Measurements from ENCODE around the gene ARF6. TPM values are rescaled to one million over a fixed set of nuclear protein-coding genes. Genes with fewer than 3 reads are reported as not detected.

The ARF6 gene
- total and polyA plus RNA-seq, 4 donors = 20.3 to 56.2 (median 24.5) TPM

- 97% methylated on average over 2 of the region's 2 CpGs for WGBS
These were observed 37.8 kb downstream of the ARF6 start for GRCh38 chr14:49930720-49931119.

GRCh38 chr14:49931523-49931922 is 38.6 kb downstream of the ARF6 start:
- Histone ChIP-seq H3K9me3 (ENCODE audit: control insufficient read depth in 4 of 4, low read length in 3 of 4) (no peaks in the 10 kb centered on the region), H3K27me3 (ENCODE audit: control insufficient read depth in 4 of 4, insufficient read depth in 4 of 4, low read length in 3 of 4) (no peaks in the 10 kb centered on the region), H3K4me1 (ENCODE audit: control insufficient read depth in 4 of 4, insufficient read depth in 4 of 4, low read length in 3 of 4) (peaks cover 0 to 5% (median 1%) of the 10 kb centered on the region in 4 donors), H3K9ac (ENCODE audit: low read depth in 1 of 2, low read length in 2 of 2) (no peak overlapping the region), H3K36me3 (ENCODE audit: control insufficient read depth in 4 of 4, insufficient read depth in 3 of 4, low read depth in 1 of 4, low read length in 3 of 4) (no peaks in the 10 kb centered on the region), H3K27ac (ENCODE audit: low read depth in 1 of 2, low read length in 2 of 2) (no peak overlapping the region), H3K4me3 (ENCODE audit: low read depth in 1 of 3, low read length in 3 of 3) (no peak overlapping the region)
- no peak for TF ChIP-seq FOXA1 (IDR thresholded peaks at IDR 0.05)
- no peak for TF ChIP-seq CTCF (IDR thresholded peaks at IDR 0.05; ENCODE audit: low read depth, low read length, missing input control)
- TF ChIP-seq EGR1 (IDR thresholded peaks at IDR 0.05; ENCODE audit: low read depth in 2 of 2) = no peak
- TF ChIP-seq YY1 (IDR thresholded peaks at IDR 0.05) = no peak
- no peak for TF ChIP-seq RXRA (IDR thresholded peaks at IDR 0.05)
- no peak for TF ChIP-seq RAD21 (IDR thresholded peaks at IDR 0.05)
- TF ChIP-seq FOXA2 (IDR thresholded peaks at IDR 0.05) = no peak
- TF ChIP-seq JUND (IDR thresholded peaks at IDR 0.05) = no peak
- no peak for TF ChIP-seq HNF4A (conservative IDR thresholded peaks at IDR 0.05)
- TF ChIP-seq HNF4G (IDR thresholded peaks at IDR 0.05) = no peak
- TF ChIP-seq ATF3 (IDR thresholded peaks at IDR 0.05) = no peak
- TF ChIP-seq GABPA (IDR thresholded peaks at IDR 0.05 in 1 of 2, conservative IDR thresholded peaks at IDR 0.05 in 1 of 2) = no peak
- no peak for TF ChIP-seq TAF1 (conservative IDR thresholded peaks at IDR 0.05)
- TF ChIP-seq NR2F2 (IDR thresholded peaks at IDR 0.05) = no peak
- no peak for TF ChIP-seq SP1 (IDR thresholded peaks at IDR 0.05)
- TF ChIP-seq MAX (IDR thresholded peaks at IDR 0.05) = no peak
- DNase-seq (ENCODE audit: low spot score) = no peak
- 93% methylated on average over 3 of the region's 3 CpGs for WGBS

More at GRCh38 chr14:49930720-49931119, 37.8 kb downstream of the ARF6 start:
- Histone ChIP-seq H3K9me3 (ENCODE audit: control insufficient read depth in 4 of 4, low read length in 3 of 4) (no peaks in the 10 kb centered on the region), H3K4me3 (ENCODE audit: low read depth in 1 of 3, low read length in 3 of 3) (no peak overlapping the region), H3K27me3 (ENCODE audit: control insufficient read depth in 4 of 4, insufficient read depth in 4 of 4, low read length in 3 of 4) (no peaks in the 10 kb centered on the region), H3K27ac (ENCODE audit: low read depth in 1 of 2, low read length in 2 of 2) (no peak overlapping the region), H3K36me3 (ENCODE audit: control insufficient read depth in 4 of 4, insufficient read depth in 3 of 4, low read depth in 1 of 4, low read length in 3 of 4) (no peaks in the 10 kb centered on the region), H3K9ac (ENCODE audit: low read depth in 1 of 2, low read length in 2 of 2) (no peak overlapping the region), H3K4me1 (ENCODE audit: control insufficient read depth in 4 of 4, insufficient read depth in 4 of 4, low read length in 3 of 4) (peaks cover 0 to 5% (median 1%) of the 10 kb centered on the region in 4 donors)
- TF ChIP-seq EGR1 (IDR thresholded peaks at IDR 0.05; ENCODE audit: low read depth in 2 of 2) = no peak
- no peak for TF ChIP-seq CTCF (IDR thresholded peaks at IDR 0.05; ENCODE audit: low read depth, low read length, missing input control)
- no peak for TF ChIP-seq FOXA2 (IDR thresholded peaks at IDR 0.05)
- no peak for TF ChIP-seq HNF4G (IDR thresholded peaks at IDR 0.05)
- TF ChIP-seq ATF3 (IDR thresholded peaks at IDR 0.05) = no peak
- TF ChIP-seq YY1 (IDR thresholded peaks at IDR 0.05) = no peak
- TF ChIP-seq GABPA (IDR thresholded peaks at IDR 0.05 in 1 of 2, conservative IDR thresholded peaks at IDR 0.05 in 1 of 2) = no peak
- no peak for TF ChIP-seq HNF4A (conservative IDR thresholded peaks at IDR 0.05)
- no peak for TF ChIP-seq SP1 (IDR thresholded peaks at IDR 0.05)
- TF ChIP-seq ZBTB33 (IDR thresholded peaks at IDR 0.05) = no peak
- no peak for TF ChIP-seq NR2F2 (IDR thresholded peaks at IDR 0.05)
- TF ChIP-seq RAD21 (IDR thresholded peaks at IDR 0.05) = no peak
- no peak for TF ChIP-seq FOXA1 (IDR thresholded peaks at IDR 0.05)
- no peak for TF ChIP-seq RXRA (IDR thresholded peaks at IDR 0.05)
- no peak for TF ChIP-seq MAX (IDR thresholded peaks at IDR 0.05)
- no peak for TF ChIP-seq TAF1 (conservative IDR thresholded peaks at IDR 0.05)
- DNase-seq (ENCODE audit: low spot score) = no peak

Measured in liver (tissue), 9 donors.